HepG2 (cell line): ENCODE measurements around the gene SPDL1. TPM values are rescaled to one million over a fixed set of nuclear protein-coding genes. Genes with fewer than 3 reads are reported as not detected.

Source experiments
- ATAC-seq: fragments of 200-7000 bp; cut with Tn5 transposase; 3 replicates; pipeline ENCODE4 v1.9.1; 2020; ENCODE audit warnings: mild to moderate bottlenecking, moderate library complexity
- BruUV-seq: library from RNA; stranded (reverse); fragments of 400-500 nt; replicated peaks from 2 replicates; lab custom pipeline; 2021; lab: Mats Ljungman, UMichigan
- CTCF ChIA-PET: fragments of 300-600 bp; formaldehyde crosslinking; extraction: SDS; loops from one replicate; lab custom pipeline; 2021; ENCODE audit warnings: low total read pairs, inconsistent platforms, low intra/inter-chr PET ratio; lab: Yijun Ruan, JAX
- POLR2A ChIA-PET: fragments of 350-600 bp; sonication (Branson Sonifier 250); formaldehyde crosslinking; loops from one replicate; lab custom pipeline; 2020; ENCODE audit warnings: antibody characterized with exemption, inconsistent platforms; lab: Yijun Ruan, JAX
- DNase-seq: peaks from one replicate; pipeline ENCODE4 v3.0.0-alpha.2; 2015; ENCODE audit warnings: low spot score
- FAIRE-seq: peaks from 3 replicates; lab custom pipeline; 2011; peaks lifted over from hg19 to GRCh38; lab: Jason Lieb, UNC
- H2AFZ ChIP-seq: one replicate; pipeline ENCODE4 v1.6.1; 2011; ENCODE audit warnings: low read length, inconsistent platforms
- H3K27ac ChIP-seq: fragments of 300-600 bp; 3 replicates; pipeline ENCODE4 v1.8.0; 2011; ENCODE audit warnings: mixed run types, mild to moderate bottlenecking, mixed read lengths, low read length, inconsistent platforms; ENCODE audit not compliant: insufficient read depth; ENCODE audit errors: extremely low read length
- H3K27me3 ChIP-seq, 2 experiments: fragments of 200-600 bp in 1 of 2; 2 replicates in 1 of 2; 3 replicates in 1 of 2; pipeline versions ENCODE4 v1.6.0 to v1.8.0; 2011; ENCODE audit warnings: low read length in 2 of 2, mild to moderate bottlenecking in 2 of 2, moderate library complexity in 2 of 2, inconsistent platforms in 1 of 2; ENCODE audit not compliant: insufficient read depth in 2 of 2, control insufficient read depth in 1 of 2
- H3K36me3 ChIP-seq, 2 experiments: fragments of 200-600 bp in 1 of 2; replicated peaks in 1 of 2; 2 replicates in 1 of 2; 3 replicates in 1 of 2; pipeline versions ENCODE4 v1.5.1 to v1.8.0; 2011; ENCODE audit warnings: low read length in 2 of 2, inconsistent platforms in 1 of 2; ENCODE audit not compliant: insufficient read depth in 2 of 2, control insufficient read depth in 1 of 2
- H3K4me1 ChIP-seq: 2 replicates; pipeline ENCODE4 v1.5.1; 2012; ENCODE audit warnings: low read length, inconsistent platforms; ENCODE audit not compliant: insufficient read depth
- H3K4me2 ChIP-seq: 2 replicates; pipeline ENCODE4 v1.6.0; 2011; ENCODE audit warnings: low read depth, low read length, inconsistent platforms
- H3K4me3 ChIP-seq, 3 experiments: fragments of 200-600 bp in 1 of 3; sonication (generic), shearing (Covaris generic) in 1 of 3; replicated peaks in 1 of 3; 2 replicates each; pipeline ENCODE4 v1.5.1; 2011 to 2016; ENCODE audit warnings: low read length in 3 of 3, inconsistent platforms in 2 of 3, low read depth in 2 of 3, mild to moderate bottlenecking in 2 of 3, control low read depth in 1 of 3, mixed read lengths in 1 of 3; ENCODE audit not compliant: insufficient read depth in 1 of 3
- H3K79me2 ChIP-seq: one replicate; pipeline ENCODE4 v1.6.1; 2011; ENCODE audit warnings: low read length, inconsistent platforms; ENCODE audit not compliant: insufficient read depth
- H3K9ac ChIP-seq: 2 replicates; pipeline ENCODE4 v1.6.0; 2011; ENCODE audit warnings: mild to moderate bottlenecking, low read depth, low read length, inconsistent platforms; ENCODE audit not compliant: insufficient read depth
- H3K9me3 ChIP-seq: 2 replicates; pipeline ENCODE4 v1.5.1; 2012; ENCODE audit warnings: mild to moderate bottlenecking, low read length
- H4K20me1 ChIP-seq: 2 replicates; pipeline ENCODE4 v1.6.0; 2011; ENCODE audit warnings: inconsistent platforms, mild to moderate bottlenecking, low read length, moderate library complexity; ENCODE audit not compliant: insufficient read depth
- MIER3 ChIP-seq: IDR thresholded peaks from 2 replicates; pipeline ENCODE4 v1.6.1; 2016; ENCODE audit warnings: missing compliant biosample characterization, borderline replicate concordance
- MXD3 ChIP-seq: IDR thresholded peaks from 2 replicates; pipeline ENCODE4 v1.6.1; 2016; ENCODE audit warnings: mild to moderate bottlenecking, missing biosample characterization, missing genetic modification reagents
- PAXIP1 ChIP-seq: sonication (generic); formaldehyde crosslinking; conservative IDR thresholded peaks from 2 replicates; pipeline ENCODE4 v1.4.0; 2020; ENCODE audit warnings: mild to moderate bottlenecking, missing genetic modification reagents, moderate library complexity
- ZBTB46 ChIP-seq: sonication (generic); formaldehyde crosslinking; IDR thresholded peaks from 2 replicates; pipeline ENCODE4 v1.4.0; 2020; ENCODE audit warnings: mild to moderate bottlenecking, missing genetic modification reagents, borderline replicate concordance
- ZNF678 ChIP-seq: sonication (generic); formaldehyde crosslinking; IDR thresholded peaks from 2 replicates; pipeline ENCODE4 v1.4.0; 2020; ENCODE audit warnings: mild to moderate bottlenecking, missing genetic modification reagents
- ZNF773 ChIP-seq: sonication (generic); formaldehyde crosslinking; IDR thresholded peaks from 2 replicates; pipeline ENCODE4 v1.4.0; 2020; ENCODE audit warnings: missing genetic modification reagents, borderline replicate concordance
- ZNF790 ChIP-seq: sonication (generic); formaldehyde crosslinking; IDR thresholded peaks from 2 replicates; pipeline ENCODE4 v1.8.0; 2022; ENCODE audit warnings: missing genetic modification reagents, mild to moderate bottlenecking, borderline replicate concordance
- ZNF816 ChIP-seq: sonication (generic); formaldehyde crosslinking; IDR thresholded peaks from 2 replicates; pipeline ENCODE4 v1.8.0; 2022; ENCODE audit warnings: missing genetic modification reagents, mild to moderate bottlenecking, borderline replicate concordance
- WGBS: methylation state at CpG from one replicate; pipeline ENCODE4 v1.1.6; 2017; ENCODE audit warnings: low lambda C conversion rate; 5-methylcytosine and 5-hydroxymethylcytosine counted together
- in situ Hi-C: cut with HindIII; loops from 2 replicates; pipeline ENCODE4 v1.10.0; 2017; ENCODE audit warnings: low pct_unique_long_range_greater_than_20kb; ENCODE audit not compliant: extremely low pct_ligation_motif_present
- intact Hi-C: fragments of 100-400 bp; cut with micrococcal nuclease; formaldehyde crosslinking; loops from one replicate; pipeline ENCODE4 v1.10.0; 2022; ENCODE audit not compliant: unreplicated experiment
- polyA plus RNA-seq, 8 experiments: library from polyadenylated mRNA; depleted of rRNA in 3 of 8; stranded (reverse) in 7 of 8; unstranded in 1 of 8; fragments of >200 nt; fragmentation: Illumina TruSeq in 4 of 8; extraction: Trizol in 4 of 8; gene quantifications; 2 replicates each; pipeline versions ENCODE4 v1.2.1 to v1.2.3, GENCODE V29; 2011 to 2016; ENCODE audit warnings: low read depth in 4 of 8, missing spikeins in 1 of 8, mixed read lengths in 1 of 8; ENCODE audit not compliant: insufficient read depth in 1 of 8
- total RNA-seq, 5 experiments: library from RNA; depleted of rRNA; stranded (reverse); fragments of >200 nt; fragmentation: Illumina TruSeq; extraction: Trizol; gene quantifications; 2 replicates each; pipeline ENCODE4 v1.2.3, GENCODE V29; 2016; ENCODE audit warnings: low read depth in 1 of 5

Gene SPDL1
- total and polyA plus RNA-seq, 2 of the 13 experiments (the other 11 are each of a cell fraction or from before 2014, with no cell fraction given) = 10.9 to 36.6 TPM

- ATAC-seq (no peak), DNase-seq (no peak), FAIRE-seq (no peak)
- Histone ChIP-seq H3K79me2 (no peaks in the 10 kb centered on the region), H2AFZ (no peak overlapping the region), H3K9ac (no peak overlapping the region), H3K4me3 (no peak overlapping the region), H3K27me3 (no peaks in the 10 kb centered on the region), H4K20me1 (no peaks in the 10 kb centered on the region), H3K36me3 (peaks cover 8 to 40% of the 10 kb centered on the region in 2 experiments), H3K27ac (no peak overlapping the region), H3K4me2 (no peak overlapping the region), H3K9me3 (no peaks in the 10 kb centered on the region)
- in situ Hi-C loops = loop anchor here (25.0 kb wide), 2 partner anchors 612 to 912 kb away; no protein-coding TSS in a partner anchor
- 100% methylated on average over 4 of the region's 4 CpGs for WGBS
- intact Hi-C loops = no loop called here
- no TSS peak for BruUV-seq
- CTCF ChIA-PET = no interaction called here
- TF ChIP-seq MXD3 (CRISPR knock-in tag) (no peak), ZNF678 (CRISPR knock-in tag) (no peak), MIER3 (CRISPR knock-in tag) (no peak), ZBTB46 (CRISPR knock-in tag) (no peak), ZNF773 (CRISPR knock-in tag) (no peak), PAXIP1 (no peak), ZNF816 (no peak), ZNF790 (CRISPR knock-in tag) (no peak)
- TF ChIP-seq, all 625 proteins: peak for 0
- POLR2A ChIA-PET = no interaction called here
- no peaks in the 10 kb centered on the region for H3K4me1 ChIP-seq
These were observed 15.9 kb downstream of the SPDL1 start for GRCh38 chr5:169599451-169599850.
